HG03066 (cell line): ENCODE measurements around the gene PRKN.

ENCODE experiments used
- ATAC-seq: cut with Tn5 transposase; IDR thresholded peaks from one replicate; pipeline ENCODE4 v1.9.1; 2021; ENCODE audit warnings: low read depth; ENCODE audit not compliant: unreplicated experiment

Gene PRKN

DNA sequence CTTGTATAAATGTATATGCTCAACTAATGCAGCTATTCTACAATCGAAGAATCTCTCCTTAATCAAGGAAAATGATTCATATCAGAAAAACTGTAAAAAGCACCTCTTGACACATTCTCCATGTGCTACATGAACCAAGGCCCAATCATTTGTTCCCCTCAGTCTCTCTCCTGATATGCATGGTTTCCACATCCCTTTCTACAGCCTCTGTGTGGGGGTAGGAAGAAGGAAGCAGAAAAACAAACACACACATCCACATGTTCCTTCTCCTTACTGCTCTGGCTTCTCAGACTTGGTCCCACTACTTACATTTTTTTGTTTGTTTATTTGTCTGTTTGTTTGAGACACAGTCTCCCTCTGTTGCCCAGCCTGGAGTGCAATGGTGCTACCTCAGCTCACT lies 510.5 kb downstream of the PRKN start:
- ATAC-seq: no peak

DNA sequence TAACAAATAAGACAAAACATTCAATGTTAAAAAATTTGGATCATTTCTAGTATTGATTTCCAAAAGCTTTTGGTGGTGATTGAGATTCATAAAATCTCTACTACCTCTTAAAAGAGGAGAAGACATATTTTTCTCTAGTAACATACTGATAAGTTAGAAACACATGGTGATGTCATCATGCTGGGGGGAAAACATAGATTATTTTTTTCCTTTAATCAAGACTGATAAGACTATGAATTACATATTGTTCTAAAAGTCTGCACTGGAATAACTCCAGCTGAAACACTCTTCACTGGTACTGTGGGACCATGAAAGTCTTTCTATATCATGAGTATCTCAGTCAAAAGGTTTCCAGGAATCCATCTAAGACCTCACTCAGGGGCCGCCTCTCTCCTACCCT lies 515.8 kb downstream of the PRKN start:
- ATAC-seq: no peak

DNA sequence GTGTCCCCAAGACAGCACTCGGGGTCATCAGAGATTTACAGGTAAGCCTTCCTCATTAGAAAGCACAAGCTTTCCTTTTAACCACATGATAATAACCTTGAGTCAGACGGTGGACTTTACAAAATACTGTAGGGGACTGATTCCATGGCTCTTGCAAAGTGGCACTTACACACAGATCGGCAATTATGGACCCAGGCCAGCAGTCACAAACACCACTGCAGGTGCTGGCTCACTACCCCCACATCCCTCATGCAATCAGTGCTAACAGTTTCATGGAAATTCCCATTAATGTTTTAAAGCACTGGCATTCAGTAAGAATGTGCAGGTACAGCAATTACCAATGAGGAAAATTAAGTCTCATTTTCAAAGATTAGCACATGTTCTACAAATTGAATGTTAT lies 516.5 kb downstream of the PRKN start:
- no peak for ATAC-seq

DNA sequence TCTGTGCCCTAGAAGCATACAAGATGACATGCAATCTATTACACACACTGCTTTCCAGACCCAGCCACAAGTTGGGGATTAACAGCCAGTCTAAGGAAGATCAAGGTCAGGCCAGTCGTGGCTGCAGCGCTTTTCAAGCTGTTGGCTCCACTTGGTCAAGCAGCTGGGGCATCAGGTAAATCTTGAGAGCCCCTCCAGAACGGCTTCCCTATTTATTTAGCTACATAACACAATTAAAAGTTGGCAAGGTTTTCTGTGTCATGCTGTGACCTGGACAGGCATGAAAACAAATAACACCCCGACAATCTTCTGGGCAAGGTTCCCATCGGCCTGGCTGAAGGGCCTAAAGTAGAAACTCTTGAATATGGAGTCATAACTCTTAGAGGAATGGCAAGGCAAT lies 524.3 kb downstream of the PRKN start:
- ATAC-seq: no peak

DNA sequence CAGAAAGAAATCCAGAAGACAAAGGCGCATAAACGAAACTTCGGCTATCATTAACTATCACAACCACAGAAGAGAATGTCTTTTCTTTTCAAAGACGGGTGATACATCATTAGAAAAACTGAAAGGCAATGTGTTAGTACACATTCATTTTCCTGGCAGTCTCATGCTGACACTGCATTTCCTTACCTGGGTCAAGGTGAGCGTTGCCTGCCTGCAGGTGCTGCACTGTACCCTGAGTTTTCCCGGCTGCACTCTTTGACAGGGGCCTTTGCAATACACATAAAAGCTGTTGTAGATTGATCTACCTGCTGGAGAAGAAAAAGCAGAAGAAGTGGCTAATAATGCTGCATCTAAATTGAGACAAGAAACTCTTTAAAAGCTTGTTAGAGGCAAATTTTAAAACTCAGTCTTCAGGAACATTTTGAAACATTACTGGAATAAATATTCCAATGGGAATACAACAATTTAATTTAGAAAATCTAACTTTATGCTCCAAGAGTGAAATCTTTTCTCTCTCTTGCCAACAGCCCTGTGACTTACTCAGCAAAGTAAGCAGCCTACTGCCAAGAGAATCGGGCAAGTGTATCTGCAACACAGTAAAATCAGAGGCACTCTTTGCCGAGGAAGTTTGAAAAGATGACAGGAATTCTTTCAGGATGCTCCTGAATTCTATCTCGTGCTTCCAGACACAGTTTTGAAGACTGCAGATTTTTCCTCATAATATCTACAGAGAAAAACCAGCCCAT lies 526.4 kb downstream of the PRKN start:
- no peak for ATAC-seq

DNA sequence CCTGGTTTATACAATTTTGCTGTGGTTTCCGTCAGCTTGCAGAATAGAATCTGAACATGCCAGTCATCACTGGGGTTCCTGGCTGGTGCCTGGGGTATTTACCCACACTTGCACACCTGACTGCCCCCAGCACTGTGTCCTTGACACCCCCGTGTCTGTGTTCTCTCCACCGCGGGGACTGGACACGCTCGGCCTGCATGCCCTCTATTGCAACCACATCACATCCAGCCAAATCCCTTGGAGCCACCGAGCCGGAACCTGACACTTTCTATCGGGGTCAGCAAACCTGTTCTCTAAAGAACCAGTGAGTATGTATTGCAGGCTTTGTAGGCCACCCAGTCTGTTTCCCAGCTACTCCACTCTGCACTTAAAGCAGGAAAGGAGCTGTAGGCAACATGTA lies 527.5 kb downstream of the PRKN start:
- ATAC-seq: no peak

DNA sequence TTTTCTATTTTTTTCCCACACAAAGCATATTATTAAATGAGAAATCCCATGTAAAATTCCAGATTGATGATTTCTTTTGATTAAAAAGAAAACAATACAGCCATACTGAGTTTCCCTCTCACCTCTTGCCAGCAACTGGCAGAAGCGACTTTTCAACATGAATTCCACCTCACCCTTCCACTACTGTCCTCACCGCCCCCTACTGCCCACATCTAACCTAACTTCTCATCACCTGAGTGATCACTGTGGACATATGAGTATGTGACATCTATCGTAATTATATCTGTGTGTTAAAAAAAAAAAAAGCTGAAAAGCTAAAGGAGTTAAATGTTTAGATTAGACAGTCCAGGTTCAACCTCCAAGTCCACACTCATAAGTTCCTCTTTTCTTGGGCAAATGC lies 528.6 kb downstream of the PRKN start:
- no peak for ATAC-seq

DNA sequence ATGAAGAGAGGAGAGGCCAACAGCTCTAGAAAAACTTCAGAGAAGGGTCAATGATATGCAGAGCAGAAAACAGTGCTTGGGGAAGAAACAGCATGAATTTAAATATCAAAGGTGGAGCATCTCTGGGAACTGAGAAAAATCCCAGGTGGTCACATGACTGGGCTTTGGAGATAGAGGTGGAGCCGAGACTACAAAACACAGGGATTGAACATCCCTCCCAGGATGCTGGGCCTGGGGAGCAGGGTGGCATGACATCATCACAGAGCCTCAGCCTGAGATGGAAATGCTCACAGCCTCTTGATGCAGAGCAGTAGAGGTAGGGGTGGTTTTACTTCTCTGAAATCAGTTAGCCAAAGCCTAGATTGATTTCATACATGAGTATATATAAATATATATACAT lies 529.5 kb downstream of the PRKN start:
- ATAC-seq: no peak

DNA sequence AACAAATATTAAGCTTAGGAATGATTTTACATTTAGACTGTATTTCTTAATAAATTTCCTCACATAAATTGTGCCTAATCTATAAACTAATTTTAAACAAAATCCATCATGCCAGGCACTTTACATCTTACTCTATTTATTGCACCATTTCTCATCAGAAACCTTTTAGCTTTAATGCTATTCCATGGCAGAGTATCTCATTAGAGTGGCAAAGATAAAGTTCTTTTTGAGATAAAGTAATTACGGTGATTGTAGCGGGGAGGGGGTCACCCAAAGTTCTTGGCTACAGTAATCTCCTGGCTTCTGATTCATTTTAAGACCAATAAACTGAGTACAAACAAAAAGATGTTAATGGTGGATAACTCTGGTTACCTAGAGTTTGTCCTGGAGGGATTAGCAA lies 532.1 kb downstream of the PRKN start:
- ATAC-seq: no peak

DNA sequence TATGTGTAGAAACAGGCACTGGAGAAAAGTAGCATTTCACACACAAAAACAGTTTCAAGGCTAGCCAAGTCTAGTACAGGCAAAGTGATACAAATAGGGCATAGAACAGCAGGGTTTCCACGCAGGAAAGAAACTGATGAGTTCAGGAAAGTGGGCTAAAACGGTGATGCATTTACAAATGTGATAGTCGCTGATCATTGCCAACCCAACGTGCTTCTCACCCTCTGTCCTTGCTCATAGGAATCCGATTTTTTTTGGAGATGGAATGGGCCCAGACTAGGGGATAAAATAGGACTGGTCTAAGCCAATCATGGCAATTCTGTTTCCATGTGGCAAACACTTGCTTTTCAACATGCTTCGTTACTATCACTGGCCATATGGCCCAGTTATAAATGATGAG lies 536.6 kb downstream of the PRKN start:
- ATAC-seq: no peak

DNA sequence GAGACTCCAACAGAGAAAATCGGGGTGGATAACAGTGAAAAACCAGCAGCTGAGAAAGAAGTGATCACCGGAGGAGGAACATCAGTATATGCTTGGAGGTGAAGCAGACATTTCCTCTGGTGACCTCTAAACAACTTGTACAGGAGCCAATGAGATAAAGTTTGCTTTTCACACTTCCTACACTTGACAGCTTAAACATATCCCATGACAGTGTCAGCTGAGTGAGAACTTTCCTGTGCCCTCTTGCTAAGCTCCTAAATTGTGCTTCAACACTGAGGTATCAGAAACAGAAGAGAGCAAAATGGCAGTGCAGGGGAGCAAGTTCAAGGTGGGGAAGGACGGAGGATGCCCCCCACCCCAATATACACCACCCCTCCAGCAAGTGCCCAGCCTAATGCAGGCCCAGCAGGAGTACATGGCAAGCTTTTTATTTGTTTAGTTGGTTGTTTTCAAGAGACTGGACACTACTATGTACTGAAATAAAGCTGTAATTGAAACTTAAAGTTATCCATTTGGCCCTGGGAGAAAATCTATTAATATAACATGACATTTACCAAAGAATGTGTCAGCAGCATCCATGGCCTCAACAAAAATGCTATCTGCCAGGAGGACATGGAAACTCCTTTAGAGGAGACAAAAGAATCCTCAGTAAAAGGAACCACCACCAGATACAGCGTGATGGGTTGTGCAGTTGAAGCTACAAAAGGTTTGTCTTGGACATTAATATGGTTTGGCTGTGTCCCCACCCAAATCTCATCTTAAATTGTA lies 540.2 kb downstream of the PRKN start:
- ATAC-seq: no peak

DNA sequence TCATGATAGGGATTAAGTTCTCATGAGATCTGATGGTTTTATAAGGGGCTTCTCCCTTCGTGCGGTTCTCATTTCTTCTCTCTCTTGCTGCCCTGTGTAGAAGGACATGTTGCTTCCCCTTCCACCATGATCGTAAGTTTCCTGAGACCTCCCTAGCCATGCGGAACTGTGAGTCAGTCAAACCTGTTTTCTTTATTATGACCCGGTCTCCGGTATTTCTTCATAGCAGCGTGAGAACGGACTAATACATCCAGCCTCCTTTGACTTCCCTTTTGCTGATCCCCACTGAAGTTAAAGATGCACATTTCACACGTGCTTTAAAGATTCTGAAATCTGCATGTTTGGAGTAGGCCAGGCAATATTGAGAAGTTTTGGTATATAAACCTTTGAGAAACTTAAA lies 543.1 kb downstream of the PRKN start:
- no peak for ATAC-seq

DNA sequence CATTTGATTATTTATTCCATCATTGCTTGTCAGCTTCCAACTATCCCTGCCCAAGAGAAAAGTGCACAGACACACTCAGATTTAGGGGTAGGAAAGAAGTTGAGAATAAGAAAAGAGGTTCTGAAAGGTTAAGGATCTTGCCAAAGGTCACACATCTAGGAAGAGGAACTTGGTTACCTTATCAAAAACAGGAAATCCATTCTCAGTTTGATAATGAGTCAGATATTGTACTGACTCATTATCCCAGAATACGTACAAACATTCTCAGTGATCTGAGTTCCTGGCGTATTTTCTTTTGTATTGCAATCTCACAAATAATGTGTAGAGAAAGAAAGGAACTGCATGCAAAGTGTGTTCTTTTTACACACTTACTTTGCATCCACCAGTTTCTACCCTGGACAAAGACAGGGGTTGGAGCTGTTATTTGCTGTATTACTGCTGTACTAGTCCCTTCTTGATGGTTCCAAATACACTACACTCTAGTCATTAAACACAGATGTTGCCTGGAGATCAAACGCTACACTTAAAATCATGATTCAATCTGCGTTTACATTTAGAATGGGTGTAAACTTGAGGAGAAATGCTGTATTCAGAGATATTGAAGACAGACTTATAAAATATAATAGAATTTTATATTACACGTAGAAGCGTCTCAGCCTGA lies 545.7 kb downstream of the PRKN start:
- ATAC-seq: no peak

DNA sequence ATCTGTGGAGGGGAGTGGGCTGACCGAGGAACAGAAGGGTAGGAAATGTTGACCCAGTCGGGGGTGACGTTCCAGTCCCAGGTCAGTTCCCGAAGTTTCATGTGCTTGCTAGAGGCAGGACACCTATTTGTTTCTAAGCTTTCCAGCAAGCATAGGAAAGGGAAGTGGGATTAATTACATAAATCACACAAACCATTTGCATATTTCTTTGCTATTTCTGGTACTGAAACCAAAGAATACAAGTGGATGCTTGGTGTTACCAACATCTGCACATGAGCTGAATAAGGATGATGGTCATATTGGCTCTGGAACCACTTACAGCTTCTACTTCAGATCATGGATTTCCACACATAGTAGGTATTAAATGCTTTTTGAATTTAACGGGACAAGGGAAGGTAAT lies 546.5 kb downstream of the PRKN start:
- no peak for ATAC-seq

DNA sequence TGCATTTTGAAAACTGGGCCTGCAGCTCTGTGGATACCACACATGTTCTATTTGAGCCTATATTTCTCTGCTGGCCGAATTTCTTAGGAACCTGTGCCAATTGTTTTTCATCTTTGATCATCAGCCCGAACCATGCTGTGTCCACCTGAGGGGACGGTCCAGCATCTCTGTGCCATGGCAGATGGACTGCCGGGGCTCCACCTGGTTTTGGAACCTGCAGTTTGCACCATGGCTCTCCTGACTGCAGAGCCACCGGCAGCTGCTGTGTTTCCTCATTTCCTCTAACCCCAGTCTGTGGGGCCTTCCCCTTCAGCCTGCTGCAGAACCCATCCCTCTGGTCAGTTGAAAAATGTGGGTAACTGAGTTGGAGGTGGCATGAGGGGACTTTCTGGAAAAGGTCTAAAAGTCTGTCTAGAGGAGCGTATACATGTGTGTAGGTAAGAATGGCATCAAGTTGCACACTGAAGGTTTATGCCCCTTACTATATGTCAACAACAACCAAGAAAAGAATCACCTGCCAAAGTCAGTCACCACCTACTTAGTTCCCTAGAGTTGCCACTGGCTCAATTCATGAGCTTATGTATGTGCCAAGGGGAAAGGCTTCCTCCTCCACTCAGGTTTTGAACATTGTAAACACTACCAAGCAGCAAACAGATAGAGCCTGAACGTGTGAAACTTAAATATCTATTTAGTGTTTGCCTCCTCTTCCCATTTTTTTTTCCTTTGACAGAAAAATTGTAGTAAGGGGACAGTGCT lies 548.2 kb downstream of the PRKN start:
- no peak for ATAC-seq

DNA sequence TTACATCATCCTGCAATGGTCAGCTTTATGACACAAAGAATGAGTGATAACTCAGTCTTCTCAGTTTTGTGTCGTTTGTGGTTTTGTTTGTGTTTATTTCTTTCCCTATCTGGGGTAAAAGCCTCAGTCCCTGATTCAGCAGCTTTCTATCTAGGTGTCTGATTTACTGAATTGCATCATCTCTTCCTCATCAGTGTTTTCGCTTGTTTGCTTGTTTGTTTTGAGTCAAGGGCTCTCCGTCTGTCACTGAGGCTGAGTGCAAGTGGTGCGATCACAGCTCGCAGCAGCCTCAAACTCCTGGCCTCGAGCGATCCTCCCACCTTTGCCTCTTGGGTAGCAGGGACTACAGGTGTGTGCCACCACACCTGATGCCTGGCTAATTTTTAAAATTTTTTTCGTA lies 548.9 kb downstream of the PRKN start:
- ATAC-seq: no peak

DNA sequence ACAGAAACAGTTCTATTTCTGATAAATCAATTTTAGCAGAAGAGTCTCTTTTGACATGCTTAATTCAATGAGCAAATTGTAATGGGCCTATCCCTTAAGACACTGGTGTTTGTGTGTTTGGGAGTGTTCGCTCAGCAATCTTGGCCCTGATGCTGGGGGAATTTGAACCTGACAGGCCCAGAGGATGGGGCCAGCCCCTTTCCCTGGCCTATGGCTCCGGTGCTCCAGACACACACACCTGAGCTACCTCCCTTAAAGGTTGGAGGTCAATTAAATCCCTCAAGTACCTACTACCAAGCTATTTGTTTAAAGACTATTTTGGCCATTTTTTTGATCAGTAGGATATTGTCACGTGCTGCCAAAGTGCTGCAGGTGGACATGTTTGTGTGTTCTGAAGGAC lies 549.3 kb downstream of the PRKN start:
- no peak for ATAC-seq

DNA sequence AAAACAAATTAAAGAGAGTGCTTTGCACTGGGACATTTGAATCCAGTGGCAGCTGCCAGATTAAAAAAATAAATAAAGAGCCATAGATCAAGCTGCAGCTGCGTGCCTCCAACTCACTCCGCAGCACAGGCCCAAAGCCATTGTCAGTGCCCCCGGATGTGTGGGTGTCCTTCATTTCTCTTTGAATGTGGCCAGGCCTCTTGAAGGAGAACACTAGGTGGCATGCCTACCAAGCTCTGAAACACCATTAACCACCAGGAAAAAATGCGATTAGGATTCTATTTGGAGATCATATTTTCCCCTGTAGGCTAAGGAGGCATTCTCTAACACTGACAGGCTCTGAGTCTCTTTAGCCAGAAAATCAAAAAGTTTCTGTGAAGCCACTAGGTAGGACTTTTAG lies 549.8 kb downstream of the PRKN start:
- ATAC-seq: no peak

DNA sequence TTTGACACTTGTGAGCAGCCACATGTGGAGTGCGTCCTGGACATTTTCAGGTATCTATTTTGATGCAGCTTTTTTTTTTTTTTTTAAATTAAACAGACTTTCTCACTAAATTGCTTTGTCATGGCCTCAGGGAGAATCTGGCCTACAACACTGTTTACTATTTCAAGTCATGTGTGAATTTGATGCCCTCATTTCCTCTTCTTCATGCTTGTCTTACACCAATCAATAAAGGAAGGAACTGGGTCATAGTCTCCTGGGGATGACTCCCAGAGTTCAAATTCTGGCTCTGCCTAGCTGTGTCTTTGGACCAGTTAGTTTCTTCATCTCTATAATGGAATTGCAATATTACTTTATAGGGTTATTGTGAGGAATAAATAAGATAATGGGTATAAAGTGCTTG lies 554.1 kb downstream of the PRKN start:
- no peak for ATAC-seq

DNA sequence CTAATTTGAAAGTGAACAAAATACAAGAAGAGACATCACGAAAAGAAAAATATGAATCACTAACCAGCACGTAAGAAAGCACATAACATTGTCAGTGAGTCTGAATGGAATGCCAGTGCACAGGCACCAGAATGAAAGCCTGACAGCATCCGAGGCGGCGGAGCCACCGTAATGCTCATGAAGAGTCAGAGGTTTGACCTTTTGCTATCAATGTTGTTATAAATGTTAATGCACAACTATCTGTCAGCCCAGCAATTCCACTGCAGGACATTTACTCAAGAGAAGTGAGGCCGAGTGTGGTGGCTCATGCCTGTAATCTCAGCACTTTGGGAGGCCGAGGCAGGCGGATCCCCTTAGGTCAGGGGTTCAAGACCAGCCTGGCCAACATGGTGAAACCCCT lies 562.1 kb downstream of the PRKN start:
- ATAC-seq: no peak
